Activated CD8-positive, alpha-beta memory T cell treated with anti-CD3 and anti-CD28 coated beads, Interleukin-2, amount 50 U/mL, for 1 hour (primary cell): Measurements from ENCODE around the gene NVL.
"Not testable (repeated sequence)": the region's sequence is repeated elsewhere in the genome, so short reads cannot be mapped to it uniquely, and the experiment has no call there.

Source experiments
- DNase-seq: peaks from one replicate; pipeline ENCODE4 v3.0.0-alpha.2; 2020; ENCODE audit errors: extremely low read depth

Gene NVL

GRCh38 chr1:224235813-224236493, 94.0 kb downstream of the NVL start:
- DNase-seq = no peak

- no peak for DNase-seq
Observed at GRCh38 chr1:224234017-224234416, 96.0 kb downstream of the NVL start.

- DNase-seq = no peak
Observed at GRCh38 chr1:224226849-224227502, 103.0 kb downstream of the NVL start.

DNA sequence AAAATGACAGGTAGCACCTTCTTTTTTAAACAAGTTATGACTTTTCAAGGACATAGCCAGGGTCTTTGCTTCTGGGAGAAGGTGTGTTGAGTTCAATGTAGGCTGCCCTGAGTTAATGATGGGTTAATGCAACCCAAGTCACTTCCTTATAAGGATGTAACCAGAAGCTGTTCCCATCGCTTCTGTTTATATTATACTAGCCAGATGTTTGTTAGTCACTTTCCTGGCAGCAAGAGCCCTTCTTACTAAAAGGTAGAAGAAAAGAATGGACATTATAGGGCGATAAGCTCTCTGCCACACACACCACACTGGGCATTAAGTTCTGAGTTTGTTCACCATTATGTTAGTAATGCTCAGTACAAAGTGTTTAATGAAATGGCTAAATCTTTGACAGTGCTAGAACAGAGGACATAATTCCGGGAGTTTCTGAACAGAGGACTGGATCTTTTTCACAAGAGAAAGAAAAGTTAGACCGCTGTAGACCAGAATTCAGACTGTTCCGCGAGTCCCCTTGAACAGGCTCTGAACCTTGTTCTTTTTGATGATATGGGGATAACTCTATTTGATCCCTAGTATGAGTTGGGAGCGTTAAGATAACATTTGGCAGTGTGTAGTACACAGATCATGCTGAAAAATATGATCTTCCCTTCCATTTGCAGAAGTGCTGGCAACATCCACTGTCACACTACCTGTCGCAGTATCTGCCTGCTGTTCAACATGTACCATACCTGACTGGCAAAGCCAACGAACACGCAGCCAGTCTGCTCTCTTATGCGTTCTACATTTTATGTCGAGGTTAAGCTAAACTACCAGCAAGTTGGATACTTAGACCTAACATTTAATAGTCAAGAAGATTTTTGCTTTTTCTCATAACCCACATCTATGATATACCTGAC, 105.9 kb downstream of the NVL start:
- DNase-seq = no peak

DNA sequence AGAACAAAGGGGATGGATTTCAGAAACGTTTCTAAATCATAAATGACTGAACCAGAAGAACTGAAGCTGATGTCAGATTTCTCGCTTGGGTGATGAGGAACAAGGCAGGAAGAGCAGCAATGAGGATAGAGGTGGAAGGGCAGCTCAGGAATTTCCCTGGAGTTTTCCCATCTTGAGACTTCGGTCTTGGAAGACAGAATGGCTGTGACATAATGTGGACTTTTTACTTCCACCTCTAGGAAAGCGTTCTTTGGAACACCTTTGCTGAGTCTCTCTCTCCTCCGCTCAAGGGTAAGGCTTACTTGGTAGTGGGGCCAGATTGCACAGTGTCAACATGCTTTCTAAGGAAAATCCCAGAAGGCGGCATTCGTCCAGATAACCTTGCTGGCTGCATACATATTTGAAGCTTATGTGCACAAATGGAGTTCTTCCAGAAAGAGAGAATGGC, 110.3 kb downstream of the NVL start:
- DNase-seq = no peak

GRCh38 chr1:224219011-224219611, 110.9 kb downstream of the NVL start:
- no peak for DNase-seq

DNA sequence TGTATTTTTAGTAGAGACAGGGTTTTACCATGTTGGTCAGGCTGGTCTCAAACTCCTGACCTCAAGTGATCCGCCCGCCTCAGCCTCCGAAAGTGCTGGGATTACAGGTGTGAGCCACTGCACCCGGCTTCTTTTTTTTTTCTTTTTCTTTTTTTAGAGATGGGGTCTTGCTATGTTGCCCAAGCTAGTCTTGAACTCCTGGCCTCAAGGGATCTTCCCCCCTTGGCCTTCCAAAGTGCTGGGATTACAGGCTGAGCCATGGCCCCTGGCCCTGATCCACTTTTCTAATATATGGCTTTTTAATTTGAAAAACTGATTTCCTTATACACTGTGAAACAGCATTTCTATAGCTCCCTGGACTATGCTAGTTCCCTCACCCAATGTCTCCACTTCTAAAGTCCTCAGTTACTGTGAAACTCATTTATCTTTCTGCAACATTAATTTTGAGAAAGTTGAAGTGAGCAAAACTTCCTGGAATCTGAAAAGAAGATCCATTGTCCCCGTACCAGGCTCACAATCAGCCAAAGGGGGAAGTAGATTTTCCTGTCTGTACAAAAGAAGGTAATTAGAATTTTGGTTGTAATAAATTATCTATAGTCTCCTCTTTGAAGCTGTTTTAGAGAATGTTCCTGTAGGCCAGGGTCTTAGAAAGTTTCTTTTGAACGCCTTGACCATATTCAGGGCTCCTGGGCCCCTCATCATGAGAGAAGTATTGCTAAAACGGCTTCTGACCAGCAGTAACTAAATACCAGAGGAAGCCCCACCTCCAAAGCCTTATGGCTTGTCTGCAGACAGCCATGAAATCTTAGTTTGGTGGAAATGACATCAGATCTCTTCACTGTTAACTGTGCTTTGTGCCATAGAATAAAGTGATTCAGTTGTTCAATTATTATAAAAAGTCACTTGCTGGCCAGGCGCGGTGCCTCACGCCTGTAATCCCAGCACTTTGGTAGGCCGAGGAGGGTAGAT, 112.0 kb downstream of the NVL start:
- DNase-seq = no peak

DNA sequence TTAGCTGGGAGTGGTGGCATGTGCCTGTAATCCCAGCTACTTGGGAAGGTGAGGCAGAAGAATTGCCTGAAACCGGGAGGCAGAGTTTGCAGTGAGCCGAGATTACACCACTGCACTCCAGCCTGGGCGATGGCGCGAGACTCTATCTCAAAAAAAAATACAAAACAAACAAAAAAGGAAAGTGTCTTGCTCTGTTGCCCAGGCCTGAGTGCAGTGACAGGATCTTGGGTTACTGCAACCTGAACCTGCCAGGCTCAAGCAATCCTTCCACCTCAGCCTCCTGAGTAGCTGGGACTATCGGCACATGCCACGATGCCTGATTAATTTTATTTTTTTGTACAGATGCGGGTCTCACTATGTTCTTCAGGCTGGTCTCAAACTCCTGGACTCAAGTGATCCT, 113.6 kb downstream of the NVL start:
- DNase-seq = no peak

- no peak for DNase-seq
Observed at GRCh38 chr1:224213438-224214119, 116.4 kb downstream of the NVL start.

DNA sequence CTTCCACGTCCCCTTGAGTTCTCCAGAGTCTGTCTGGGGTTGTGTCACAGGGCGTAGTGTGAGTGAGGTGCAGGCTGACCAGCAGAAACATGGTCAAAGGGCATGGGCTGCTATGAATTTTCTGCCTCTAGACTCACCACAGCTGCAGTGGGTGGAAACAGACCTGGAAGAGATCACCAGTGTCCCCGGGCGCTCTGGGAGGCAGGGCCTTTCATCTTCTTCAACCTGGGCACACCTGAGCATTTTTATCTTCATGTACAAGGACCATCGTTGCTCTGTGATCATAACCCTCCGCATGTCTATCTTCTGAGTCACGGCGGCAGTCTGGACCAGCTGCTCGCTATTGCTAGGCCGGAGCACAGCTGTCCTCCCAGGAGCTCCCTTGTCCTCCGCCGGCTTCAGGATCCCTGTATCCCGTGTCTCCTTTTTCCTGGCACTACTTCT, 117.3 kb downstream of the NVL start:
- no peak for DNase-seq

DNA sequence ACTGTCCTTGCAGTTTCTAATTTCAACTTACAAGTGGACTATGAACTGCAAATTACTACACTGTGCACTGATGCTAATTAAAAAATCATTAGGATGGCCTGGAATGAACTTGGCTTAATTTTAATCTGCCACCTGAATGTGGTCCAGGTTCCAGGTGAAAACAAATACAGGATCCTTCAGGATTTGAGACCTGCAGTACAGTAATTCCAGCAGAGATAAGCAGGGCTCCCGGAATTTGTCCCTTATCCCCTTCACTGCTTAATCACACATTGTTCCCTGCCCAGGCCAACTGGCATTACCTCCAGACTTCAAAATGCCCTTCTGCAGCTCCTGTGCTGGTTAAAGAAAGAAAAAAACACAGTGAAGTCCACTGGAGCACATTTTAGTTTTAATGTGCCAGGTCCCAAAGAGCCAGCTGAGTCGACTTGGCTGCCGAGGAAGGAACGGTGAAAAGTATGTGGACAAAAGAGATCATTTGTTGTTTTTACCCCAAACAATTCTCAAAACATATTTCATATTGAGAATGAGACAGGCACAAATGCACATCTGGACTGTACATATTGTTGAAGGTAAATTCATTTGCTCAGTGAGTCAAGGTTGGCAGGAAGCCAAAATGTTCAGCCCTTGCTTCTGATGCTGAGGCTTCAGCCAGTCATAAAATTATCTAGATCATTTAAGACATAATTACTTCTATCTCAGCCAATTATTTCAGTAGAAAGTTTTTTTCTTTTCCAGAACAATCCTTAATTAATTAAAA, 118.6 kb downstream of the NVL start:
- no peak for DNase-seq

- DNase-seq = not testable (repeated sequence)
Observed at GRCh38 chr1:224205931-224206538, 123.9 kb downstream of the NVL start.

DNA sequence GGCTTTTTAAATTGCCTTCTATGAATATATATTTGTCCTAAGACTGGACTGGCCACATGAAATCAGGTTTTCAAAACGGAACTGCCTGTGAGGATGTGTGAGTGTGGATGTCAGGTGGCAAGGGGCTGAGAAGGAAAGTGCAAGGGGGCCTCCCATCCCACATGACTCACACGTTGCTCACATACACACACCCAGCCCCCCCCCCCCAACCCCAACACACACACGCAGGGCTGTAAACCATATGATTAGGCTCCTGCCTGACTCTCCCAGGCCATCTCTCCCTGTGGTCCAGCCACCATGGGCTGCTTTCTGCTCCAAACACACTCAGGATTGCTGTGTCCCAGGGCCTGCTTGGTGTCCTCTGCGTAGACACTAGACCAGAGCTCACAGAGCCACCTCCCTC, 124.5 kb downstream of the NVL start:
- DNase-seq = no peak

GRCh38 chr1:224203243-224204016, 126.5 kb downstream of the NVL start:
- no peak for DNase-seq

DNA sequence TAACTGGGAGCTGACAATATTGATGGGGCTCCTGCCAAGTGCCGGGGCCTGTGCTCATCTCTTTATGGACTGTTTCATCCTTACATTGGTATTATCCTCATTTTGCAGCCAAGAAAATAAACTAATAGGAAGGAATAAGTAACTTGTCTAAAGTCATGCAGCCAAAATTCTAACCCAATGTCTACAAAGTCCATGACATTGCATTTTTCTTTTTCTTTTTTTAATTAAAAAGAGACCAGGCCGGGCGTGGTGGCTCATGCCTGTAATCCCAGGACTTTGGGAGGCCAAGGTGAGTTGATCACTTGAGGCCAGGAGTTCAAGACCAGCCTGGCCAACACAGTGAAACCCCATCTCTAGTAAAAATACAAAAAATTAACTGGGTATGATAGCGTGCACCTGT, 128.1 kb downstream of the NVL start:
- no peak for DNase-seq

DNA sequence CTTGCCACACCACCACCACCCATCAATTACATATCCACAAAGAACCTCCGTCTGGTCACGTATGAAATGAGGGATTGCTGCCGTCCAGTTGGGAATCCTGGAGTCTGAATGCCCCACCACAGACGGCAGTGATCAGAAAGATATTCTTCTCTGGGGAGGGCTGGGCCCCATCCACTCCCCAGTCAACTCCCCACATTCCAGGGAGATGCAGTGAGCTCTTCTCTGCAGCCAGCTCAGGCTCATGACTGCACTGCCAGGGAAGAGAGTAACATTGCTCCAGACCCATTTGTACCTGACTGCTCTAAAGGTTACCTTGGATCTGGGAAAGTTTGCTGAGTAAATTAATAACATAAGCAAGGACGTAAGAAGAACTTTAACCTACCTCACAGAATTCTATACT, 128.6 kb downstream of the NVL start:
- DNase-seq = no peak

- DNase-seq = no peak
Observed at GRCh38 chr1:224199679-224200078, 130.3 kb downstream of the NVL start.

GRCh38 chr1:224198572-224198971, 131.4 kb downstream of the NVL start:
- no peak for DNase-seq
